Activated CD4-positive, alpha-beta T cell treated with anti-CD3 and anti-CD28 coated beads, Interleukin-2, amount 10 ng/mL, durations not matched to agents 24 days and 14 days (primary cell): ENCODE results near the gene ARL15. TPM values are rescaled to one million over a fixed set of nuclear protein-coding genes. Genes with fewer than 3 reads are reported as not detected.

Source experiments
- DNase-seq: peaks from one replicate; pipeline ENCODE4 v3.0.0; 2022
- H3K27ac Mint-ChIP-seq: one replicate; pipeline ENCODE4 v1.8.0; 2022; ENCODE audit warnings: mild to moderate bottlenecking, mixed read lengths
- H3K27me3 Mint-ChIP-seq: one replicate; pipeline ENCODE4 v1.8.0; 2022; ENCODE audit warnings: mixed read lengths
- H3K36me3 Mint-ChIP-seq: one replicate; pipeline ENCODE4 v1.8.0; 2022; ENCODE audit warnings: low read depth, mild to moderate bottlenecking, mixed read lengths
- H3K4me1 Mint-ChIP-seq: one replicate; pipeline ENCODE4 v1.8.0; 2021; ENCODE audit warnings: mixed read lengths
- H3K4me3 Mint-ChIP-seq: one replicate; pipeline ENCODE4 v1.8.0; 2022; ENCODE audit warnings: mild to moderate bottlenecking, moderate library complexity, mixed read lengths
- H3K9me3 Mint-ChIP-seq: one replicate; pipeline ENCODE4 v1.8.0; 2021; ENCODE audit warnings: mixed read lengths
- intact Hi-C: fragments of 100-400 bp; cut with micrococcal nuclease; formaldehyde crosslinking; loops from one replicate; pipeline ENCODE4 v1.15.1; 2023
- total RNA-seq: library from RNA; stranded (reverse); gene quantifications from 2 replicates; pipeline ENCODE4 v1.2.3, GENCODE V29; 2022

ARL15 gene
- total RNA-seq, 1 donor from 2014 or later = 7.4 TPM

DNA sequence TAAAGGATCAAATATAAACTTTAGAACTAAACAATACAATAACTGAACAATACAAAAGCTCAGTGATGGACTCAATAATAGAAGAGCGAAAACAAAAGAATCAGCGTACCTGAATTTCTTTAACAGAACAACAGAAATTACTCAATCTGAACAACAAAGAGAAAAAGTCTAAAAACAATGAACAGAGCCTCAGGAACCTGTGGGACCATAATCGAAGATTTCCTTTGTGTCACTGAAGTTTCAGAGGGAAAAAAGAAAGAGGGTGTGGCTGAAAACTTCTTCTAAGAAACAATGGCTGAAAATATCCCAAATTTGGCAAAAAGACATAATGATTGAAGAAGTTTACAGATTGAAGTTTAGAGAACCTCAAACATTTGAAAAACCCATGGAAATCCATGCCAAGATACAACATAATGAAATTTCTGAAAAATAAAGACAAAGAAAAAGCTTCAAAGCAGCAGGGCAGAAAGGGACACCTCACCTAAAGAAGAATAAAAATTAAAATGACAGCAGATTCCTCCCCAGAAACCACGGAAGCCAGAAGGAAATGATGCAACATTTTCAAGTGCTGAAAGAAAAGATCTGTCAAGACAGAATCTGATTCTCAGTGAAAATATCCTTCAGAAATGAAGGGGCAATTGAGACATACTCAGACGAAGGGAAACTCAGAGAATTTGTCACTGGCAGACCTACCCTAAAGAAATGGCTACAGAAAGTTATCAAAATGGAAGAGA lies 288.8 kb downstream of the ARL15 start:
- H3K27me3 Mint-ChIP-seq = no peaks in the 10 kb centered on the region
- intact Hi-C loops = loop anchor here (10.0 kb wide), 1 partner anchor 537 kb away; the partner anchor contains the start of gene FST
- peaks cover 3% of the 10 kb centered on the region for H3K36me3 Mint-ChIP-seq
- peak; percentile 79 for DNase-seq
- H3K4me1 Mint-ChIP-seq = peaks cover 25% of the 10 kb centered on the region
- peak overlapping the region; percentile 79 for H3K27ac Mint-ChIP-seq
- H3K4me3 Mint-ChIP-seq = peak overlapping the region; percentile 79
- H3K9me3 Mint-ChIP-seq = peaks cover 5% of the 10 kb centered on the region

DNA sequence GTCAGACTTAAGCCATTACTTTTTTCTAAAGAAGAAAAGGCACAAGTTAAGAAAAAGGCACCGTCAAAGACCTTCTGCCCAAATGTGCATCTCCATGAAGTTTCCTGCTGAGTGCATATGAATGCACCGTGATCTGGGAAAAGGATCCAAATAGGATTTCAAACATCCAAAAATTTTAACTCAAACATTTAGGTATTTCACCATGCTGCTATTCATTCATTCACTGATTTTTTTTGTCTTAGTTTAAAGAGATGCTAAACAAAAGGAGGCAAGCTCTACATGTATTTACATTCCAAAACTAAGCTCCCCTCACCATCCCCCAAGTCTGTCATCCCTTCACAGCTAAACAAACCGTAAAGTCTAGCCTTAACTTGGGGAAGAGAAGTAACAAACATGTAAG lies 291.9 kb downstream of the ARL15 start:
- H3K27me3 Mint-ChIP-seq = no peaks in the 10 kb centered on the region
- H3K4me3 Mint-ChIP-seq = no peak overlapping the region
- H3K36me3 Mint-ChIP-seq = peaks cover 18% of the 10 kb centered on the region
- no peak overlapping the region for H3K27ac Mint-ChIP-seq
- peaks cover 19% of the 10 kb centered on the region for H3K9me3 Mint-ChIP-seq
- DNase-seq = no peak
- intact Hi-C loops = no loop called here
- H3K4me1 Mint-ChIP-seq = peaks cover 32% of the 10 kb centered on the region

DNA sequence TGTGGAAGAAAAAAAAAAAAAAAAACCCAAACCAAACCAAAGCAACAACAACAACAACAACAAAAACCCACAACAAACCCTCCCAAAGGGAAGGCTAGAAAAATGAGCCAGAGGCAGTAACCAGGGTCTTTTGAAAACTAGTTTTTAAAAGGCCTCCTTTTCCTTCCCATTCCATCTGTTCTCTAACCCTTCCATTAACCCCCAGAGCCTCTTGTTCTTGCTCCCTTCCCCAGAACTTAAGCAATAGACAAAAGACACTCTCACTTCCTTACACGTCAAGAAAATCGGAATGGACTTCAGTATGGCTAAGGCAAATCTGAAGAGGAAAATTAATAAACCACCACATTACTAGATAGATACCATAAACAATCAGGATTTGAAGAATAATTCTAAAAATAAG lies 292.8 kb downstream of the ARL15 start:
- peaks cover 18% of the 10 kb centered on the region for H3K36me3 Mint-ChIP-seq
- no peak overlapping the region for H3K4me3 Mint-ChIP-seq
- peaks cover 21% of the 10 kb centered on the region for H3K9me3 Mint-ChIP-seq
- intact Hi-C loops = no loop called here
- H3K27ac Mint-ChIP-seq = no peak overlapping the region
- no peaks in the 10 kb centered on the region for H3K27me3 Mint-ChIP-seq
- no peak for DNase-seq
- peaks cover 30% of the 10 kb centered on the region for H3K4me1 Mint-ChIP-seq

DNA sequence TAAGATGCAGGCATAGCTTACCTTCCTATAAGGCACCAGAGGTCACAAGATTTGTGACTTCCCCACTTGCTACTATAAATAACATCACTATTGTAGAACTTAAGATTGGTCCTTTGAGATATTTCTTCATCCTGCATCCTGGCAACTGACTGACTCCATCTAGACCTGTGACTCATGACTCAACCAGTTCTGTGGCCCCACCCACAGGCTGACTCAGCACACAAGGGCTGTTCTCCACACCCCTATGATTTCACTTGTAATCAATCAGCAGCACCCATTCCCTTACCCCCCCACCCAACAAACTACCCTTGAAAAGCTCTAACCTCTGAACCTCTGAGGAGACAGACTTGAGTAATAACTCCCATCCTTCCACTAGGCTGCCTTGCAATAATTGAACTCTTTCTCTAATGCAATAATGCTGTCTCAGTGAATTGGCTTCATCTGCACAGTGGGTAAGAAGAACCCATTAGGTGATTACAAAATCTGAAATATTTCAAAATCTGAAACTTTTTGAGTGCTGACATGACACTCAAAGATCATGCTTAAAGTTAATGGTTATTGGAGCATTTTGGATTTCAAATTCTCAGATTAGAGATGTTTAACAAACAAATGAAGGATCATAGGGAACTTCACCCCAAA lies 296.7 kb downstream of the ARL15 start:
- Mint-ChIP-seq H3K27ac (no peak overlapping the region), H3K36me3 (peaks cover 18% of the 10 kb centered on the region), H3K4me1 (peaks cover 11% of the 10 kb centered on the region), H3K9me3 (peaks cover 21% of the 10 kb centered on the region), H3K4me3 (no peak overlapping the region), H3K27me3 (no peaks in the 10 kb centered on the region)
- intact Hi-C loops = no loop called here
- peak; percentile 71 for DNase-seq

DNA sequence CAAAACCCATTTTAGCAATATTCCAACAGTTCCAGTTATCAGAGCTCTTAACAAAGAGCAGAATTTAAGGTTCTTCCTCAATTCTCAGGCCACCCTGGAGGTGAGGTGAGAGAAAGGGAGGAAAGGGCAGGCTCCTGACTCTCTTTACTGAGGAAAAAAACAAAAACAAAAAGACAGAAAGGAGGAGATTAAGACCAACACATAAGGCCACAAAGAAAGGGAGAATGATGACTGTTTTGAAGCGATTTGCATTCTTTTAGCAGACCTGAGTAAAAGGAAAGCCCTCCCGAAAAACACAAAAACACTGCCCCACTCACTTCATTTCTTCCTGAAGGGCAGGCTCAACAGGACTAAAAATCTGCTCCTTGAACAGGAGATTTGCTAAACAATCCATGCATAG lies 300.5 kb downstream of the ARL15 start:
- peaks cover 10% of the 10 kb centered on the region for H3K36me3 Mint-ChIP-seq
- intact Hi-C loops = no loop called here
- H3K27me3 Mint-ChIP-seq = no peaks in the 10 kb centered on the region
- no peak for DNase-seq
- no peak overlapping the region for H3K27ac Mint-ChIP-seq
- H3K4me1 Mint-ChIP-seq = peaks cover 9% of the 10 kb centered on the region
- peaks cover 16% of the 10 kb centered on the region for H3K9me3 Mint-ChIP-seq
- H3K4me3 Mint-ChIP-seq = no peak overlapping the region

DNA sequence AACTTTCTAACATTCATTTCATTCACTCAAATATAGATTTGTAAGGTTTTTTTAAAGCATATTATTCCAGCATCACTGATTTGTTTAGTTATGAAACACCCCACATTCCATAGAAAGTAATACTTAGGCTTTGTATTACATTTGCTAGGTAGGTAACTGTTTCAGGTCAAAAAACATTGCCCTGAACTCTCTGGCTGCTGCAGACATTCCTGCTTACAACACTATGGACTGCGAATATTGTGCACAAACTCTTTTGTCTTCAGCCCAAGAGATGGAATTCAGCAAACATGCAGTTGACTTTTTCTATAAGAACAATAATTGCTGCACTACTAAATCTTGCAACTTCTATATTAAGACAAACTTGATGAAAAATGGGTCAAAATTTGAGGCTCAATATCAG lies 301.0 kb downstream of the ARL15 start:
- DNase-seq = no peak
- no peaks in the 10 kb centered on the region for H3K27me3 Mint-ChIP-seq
- peaks cover 8% of the 10 kb centered on the region for H3K36me3 Mint-ChIP-seq
- intact Hi-C loops = no loop called here
- H3K9me3 Mint-ChIP-seq = peaks cover 11% of the 10 kb centered on the region
- peaks cover 9% of the 10 kb centered on the region for H3K4me1 Mint-ChIP-seq
- H3K4me3 Mint-ChIP-seq = no peak overlapping the region
- H3K27ac Mint-ChIP-seq = no peak overlapping the region

DNA sequence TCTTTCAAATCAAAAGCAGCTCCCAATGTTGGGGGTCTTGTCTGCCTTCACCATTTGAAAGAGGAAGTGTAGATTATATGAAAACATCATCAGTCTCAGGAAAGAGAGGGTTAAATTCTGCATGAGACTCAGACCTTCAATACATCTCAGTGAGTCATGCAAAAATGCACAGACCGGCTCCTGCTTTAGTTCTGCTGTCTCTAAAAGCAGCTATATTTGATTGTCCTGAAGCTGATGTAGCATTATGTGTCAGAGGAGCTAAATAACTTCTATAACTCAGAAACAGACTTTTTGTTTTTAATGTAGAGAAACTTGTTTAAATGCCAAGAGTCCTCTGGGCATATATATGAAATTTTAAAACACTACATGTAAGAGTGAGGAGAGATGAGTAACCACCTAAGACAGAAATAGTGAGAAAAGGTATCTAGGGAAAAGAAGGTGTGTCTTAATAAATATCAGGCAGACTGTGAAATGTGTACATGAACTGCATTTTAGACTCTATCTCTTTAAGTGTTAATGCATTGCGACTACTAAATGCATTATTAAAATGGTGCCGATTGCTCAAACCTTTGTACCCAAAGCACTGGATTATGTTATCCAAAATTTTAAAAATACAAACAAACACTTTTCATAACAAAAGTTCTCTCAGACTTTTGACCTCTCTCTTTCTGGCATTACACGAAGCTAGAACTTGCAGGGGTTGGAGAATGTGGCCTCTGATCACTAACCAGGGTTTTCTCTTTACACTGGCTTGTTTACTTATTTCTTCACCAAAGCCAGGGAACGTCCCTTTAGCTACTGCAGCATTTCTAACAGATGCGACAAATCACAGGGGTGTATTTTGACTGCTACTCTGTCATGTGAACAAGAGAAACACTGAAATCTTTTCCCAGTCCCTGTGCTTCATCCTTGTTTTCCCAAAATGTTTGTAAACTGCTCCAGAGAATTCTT lies 302.3 kb downstream of the ARL15 start:
- Mint-ChIP-seq H3K36me3 (no peaks in the 10 kb centered on the region), H3K4me1 (no peaks in the 10 kb centered on the region), H3K27ac (no peak overlapping the region), H3K9me3 (no peaks in the 10 kb centered on the region), H3K4me3 (no peak overlapping the region), H3K27me3 (no peaks in the 10 kb centered on the region)
- no peak for DNase-seq
- intact Hi-C loops = no loop called here

DNA sequence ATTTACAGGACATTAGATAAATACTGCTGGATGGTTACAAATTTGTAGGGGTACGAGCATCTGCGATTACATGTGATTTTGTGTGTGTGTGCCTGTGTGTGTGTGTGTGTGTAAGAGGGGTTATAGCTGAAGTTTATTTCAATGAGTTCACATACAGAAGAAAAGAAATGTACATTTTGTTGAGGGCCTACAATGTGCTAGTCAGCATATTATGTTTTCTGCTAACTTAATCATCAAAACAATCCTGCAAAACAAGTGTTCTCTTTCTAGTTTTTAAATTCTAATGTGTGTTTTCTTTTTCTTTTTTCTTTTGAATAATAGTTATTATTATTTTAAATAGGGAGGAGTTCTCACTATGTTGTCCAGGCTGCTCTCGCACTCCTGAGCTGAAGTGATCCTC lies 305.7 kb downstream of the ARL15 start:
- Mint-ChIP-seq H3K9me3 (no peaks in the 10 kb centered on the region), H3K36me3 (no peaks in the 10 kb centered on the region), H3K27me3 (no peaks in the 10 kb centered on the region), H3K4me1 (no peaks in the 10 kb centered on the region), H3K27ac (no peak overlapping the region), H3K4me3 (no peak overlapping the region)
- intact Hi-C loops = no loop called here
- DNase-seq = no peak

DNA sequence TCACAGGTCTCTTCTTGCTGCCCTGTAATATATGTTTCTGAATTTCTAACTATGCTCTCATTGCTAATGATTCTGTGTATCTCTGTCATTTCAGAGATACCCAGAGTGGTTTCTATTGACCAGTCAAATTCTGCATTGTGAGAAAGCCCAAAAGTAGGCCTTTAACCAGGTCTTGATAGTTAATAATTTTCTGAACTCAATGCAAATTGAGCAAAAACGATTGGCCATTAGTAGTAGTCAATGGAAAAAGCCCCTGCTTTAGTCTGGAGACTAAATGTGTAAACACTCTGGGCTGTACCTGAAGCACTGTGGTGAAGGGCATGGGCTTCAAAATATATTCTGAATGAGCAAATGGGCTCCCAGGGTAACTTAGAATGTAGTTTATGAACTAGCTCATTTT lies 307.6 kb downstream of the ARL15 start:
- H3K27ac Mint-ChIP-seq = no peak overlapping the region
- H3K27me3 Mint-ChIP-seq = no peaks in the 10 kb centered on the region
- no peaks in the 10 kb centered on the region for H3K4me1 Mint-ChIP-seq
- intact Hi-C loops = no loop called here
- DNase-seq = no peak
- H3K36me3 Mint-ChIP-seq = no peaks in the 10 kb centered on the region
- H3K4me3 Mint-ChIP-seq = no peak overlapping the region
- H3K9me3 Mint-ChIP-seq = no peaks in the 10 kb centered on the region

DNA sequence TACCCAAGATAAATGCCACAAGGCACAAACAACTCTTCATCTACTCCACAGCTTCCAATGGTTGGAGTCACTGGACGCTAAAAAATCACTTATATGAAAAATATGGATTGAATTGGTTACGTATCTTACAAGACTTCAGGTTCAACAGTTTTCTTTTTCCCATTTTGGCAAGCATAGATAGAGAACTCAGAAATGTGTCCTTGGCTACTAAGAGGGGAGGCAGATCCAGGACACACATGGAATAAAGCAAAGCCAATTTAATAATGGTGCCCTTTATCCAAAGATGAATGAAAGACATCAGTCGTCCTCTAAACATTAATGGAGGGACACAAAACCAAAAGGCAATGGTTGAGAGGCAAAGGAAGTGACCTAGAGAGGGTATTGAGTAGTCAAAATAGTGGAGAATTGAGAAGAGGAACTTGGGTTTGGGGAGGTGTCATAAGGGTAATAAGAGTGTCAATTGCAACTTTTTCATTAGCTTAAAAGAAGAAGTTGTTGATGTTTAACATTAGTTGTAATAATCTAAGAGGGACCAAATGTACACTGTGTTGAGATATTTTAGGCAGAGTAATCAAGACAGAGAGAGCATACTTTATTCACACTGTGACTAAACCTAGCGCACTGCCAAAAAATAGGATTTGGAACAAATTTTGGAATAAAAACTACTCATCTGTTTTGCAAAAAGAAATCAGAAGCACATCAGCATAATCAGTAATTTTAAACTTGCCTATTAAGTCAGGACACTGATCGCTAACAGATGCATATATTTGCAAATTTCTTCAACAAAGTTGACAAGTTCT lies 308.2 kb downstream of the ARL15 start:
- no peak overlapping the region for H3K27ac Mint-ChIP-seq
- H3K9me3 Mint-ChIP-seq = no peaks in the 10 kb centered on the region
- no peaks in the 10 kb centered on the region for H3K36me3 Mint-ChIP-seq
- H3K27me3 Mint-ChIP-seq = no peaks in the 10 kb centered on the region
- H3K4me1 Mint-ChIP-seq = no peaks in the 10 kb centered on the region
- intact Hi-C loops = no loop called here
- no peak for DNase-seq
- H3K4me3 Mint-ChIP-seq = no peak overlapping the region

DNA sequence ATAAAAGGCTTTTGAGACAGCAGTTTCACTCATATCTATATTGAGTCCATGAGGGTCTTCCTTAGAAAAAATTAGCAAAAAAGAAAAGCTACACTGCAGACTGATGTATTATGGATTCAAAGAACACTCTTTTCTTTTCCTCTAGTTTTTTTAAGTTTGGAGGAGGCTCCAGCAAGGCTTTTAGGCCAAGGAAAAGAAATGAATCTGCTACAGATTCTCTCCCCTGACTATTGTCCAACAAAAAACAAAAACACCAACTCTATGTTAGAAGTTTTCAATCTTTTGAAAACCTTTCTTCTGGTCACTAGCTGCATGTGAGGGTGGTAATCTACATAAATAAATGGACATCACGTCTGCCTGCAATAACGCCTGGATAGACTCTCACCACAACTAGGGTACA lies 310.4 kb downstream of the ARL15 start:
- Mint-ChIP-seq H3K27ac (no peak overlapping the region), H3K4me1 (peaks cover 6% of the 10 kb centered on the region), H3K36me3 (no peaks in the 10 kb centered on the region), H3K4me3 (no peak overlapping the region), H3K27me3 (no peaks in the 10 kb centered on the region), H3K9me3 (no peaks in the 10 kb centered on the region)
- intact Hi-C loops = no loop called here
- DNase-seq = no peak

DNA sequence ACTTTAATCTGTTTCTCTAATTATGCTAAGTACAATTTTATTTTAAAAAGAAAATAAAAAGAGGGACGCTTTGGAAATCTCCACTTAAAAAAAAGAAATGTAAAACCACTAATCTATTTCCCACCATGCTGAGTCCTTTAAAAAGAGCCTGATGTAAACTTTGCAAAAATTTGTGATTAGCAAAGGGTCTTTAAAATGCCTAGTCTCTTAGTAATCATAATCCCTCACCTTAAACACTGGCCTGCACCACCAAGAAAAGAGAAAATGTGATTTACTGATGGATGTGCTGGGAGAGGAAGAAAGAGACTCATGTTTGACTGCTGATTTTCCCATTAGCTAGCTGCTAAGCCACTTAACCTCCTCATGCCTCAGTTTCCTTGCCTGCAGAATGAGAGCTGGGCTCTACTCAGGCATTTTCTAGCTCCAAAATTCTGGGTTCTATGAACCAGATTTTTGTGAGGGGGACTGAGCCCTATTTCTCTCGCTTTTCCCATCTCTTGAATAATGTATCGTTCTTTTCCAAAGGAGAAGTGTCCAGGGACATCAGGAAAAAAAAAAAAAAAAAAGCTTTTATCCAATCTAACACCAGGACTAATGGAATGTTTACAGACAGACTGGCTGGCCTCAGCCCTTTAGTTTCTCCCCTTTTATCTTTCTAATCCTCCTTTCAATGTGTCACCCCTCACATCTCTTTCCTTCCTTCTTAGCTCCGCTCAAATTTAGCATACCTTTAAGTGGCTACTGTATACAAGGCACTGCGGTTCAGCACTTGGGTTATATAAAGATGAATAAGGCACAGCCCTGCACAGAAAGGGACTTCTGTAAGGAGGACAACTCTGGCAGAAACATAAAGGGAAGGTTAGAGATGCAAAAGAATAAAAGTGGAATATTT lies 312.4 kb downstream of the ARL15 start:
- intact Hi-C loops = no loop called here
- DNase-seq = no peak
- H3K4me1 Mint-ChIP-seq = peaks cover 6% of the 10 kb centered on the region
- H3K36me3 Mint-ChIP-seq = no peaks in the 10 kb centered on the region
- H3K27ac Mint-ChIP-seq = no peak overlapping the region
- no peaks in the 10 kb centered on the region for H3K9me3 Mint-ChIP-seq
- H3K4me3 Mint-ChIP-seq = no peak overlapping the region
- no peaks in the 10 kb centered on the region for H3K27me3 Mint-ChIP-seq

DNA sequence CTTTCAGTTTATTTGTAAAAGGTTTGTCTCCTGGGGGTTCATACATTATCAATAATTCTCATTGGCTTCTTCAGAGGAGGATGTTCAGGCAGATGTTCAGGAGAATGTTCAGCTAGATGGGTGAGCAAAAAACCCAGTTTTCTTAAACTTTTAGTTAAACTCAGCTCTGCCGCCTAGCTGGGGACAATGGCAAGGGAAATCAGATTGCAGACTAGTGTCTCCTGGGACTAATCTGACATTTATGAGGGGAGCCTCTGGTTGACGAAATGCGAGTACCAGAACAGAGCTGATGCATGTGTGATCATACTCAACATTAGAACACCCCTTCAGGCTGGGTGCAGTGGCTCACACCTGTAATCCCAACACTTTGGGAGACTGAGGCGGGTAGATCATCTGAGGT lies 314.4 kb downstream of the ARL15 start:
- H3K4me1 Mint-ChIP-seq = peaks cover 6% of the 10 kb centered on the region
- intact Hi-C loops = no loop called here
- no peak for DNase-seq
- no peaks in the 10 kb centered on the region for H3K27me3 Mint-ChIP-seq
- no peaks in the 10 kb centered on the region for H3K36me3 Mint-ChIP-seq
- H3K9me3 Mint-ChIP-seq = no peaks in the 10 kb centered on the region
- H3K4me3 Mint-ChIP-seq = no peak overlapping the region
- H3K27ac Mint-ChIP-seq = no peak overlapping the region
